ENCODE measurements around the gene NTMT1.

DNA sequence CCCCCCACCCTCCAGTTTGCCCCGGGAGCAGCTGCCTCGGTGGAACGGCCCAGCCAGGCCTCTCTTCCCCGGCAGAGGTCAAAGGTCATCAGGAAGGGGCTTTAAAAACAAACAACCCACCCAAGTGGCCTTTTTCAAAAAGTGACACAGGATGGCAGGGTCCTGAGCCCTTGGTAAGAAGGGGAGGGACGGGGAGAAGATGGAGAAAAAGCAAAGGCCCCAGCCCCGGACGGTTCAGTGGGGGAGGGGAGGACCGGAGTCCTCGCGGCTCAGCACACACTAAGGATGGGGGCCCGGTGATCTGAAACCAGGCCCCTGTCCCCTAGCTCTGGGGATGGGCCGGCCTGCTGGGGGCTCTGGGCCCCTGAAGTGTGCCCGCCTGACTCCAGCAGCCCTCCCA lies 40.6 kb downstream of the NTMT1 start:
- TF ChIP-seq TCF7 (IDR thresholded peaks at IDR 0.05; ENCODE audit: borderline replicate concordance): no peak
- no peak for TF ChIP-seq ZEB2 (IDR thresholded peaks at IDR 0.05)
- no peak for TF ChIP-seq YY1 (IDR thresholded peaks at IDR 0.05; ENCODE audit: borderline replicate concordance in 1 of 3, control insufficient read depth in 1 of 3, extremely low read depth in 1 of 3, insufficient read depth in 3 of 3, insufficient read length in 1 of 3, insufficient replicate concordance in 2 of 3, low read depth in 1 of 3, low read length in 2 of 3)
- no peak for TF ChIP-seq SPI1 (IDR thresholded peaks at IDR 0.05; ENCODE audit: borderline replicate concordance, low read depth, low read length)
- TF ChIP-seq POLR2A (conservative IDR thresholded peaks at IDR 0.05): no peak
- TF ChIP-seq JUND (IDR thresholded peaks at IDR 0.05; ENCODE audit: borderline replicate concordance, low read depth, low read length): no peak
- no peak for TF ChIP-seq JUND (tag; IDR thresholded peaks at IDR 0.05; ENCODE audit: borderline replicate concordance, low read depth, low read length)
- TF ChIP-seq HNRNPUL1 (IDR thresholded peaks at IDR 0.05; ENCODE audit: low read length): no peak
- no peak for TF ChIP-seq EP400 (IDR thresholded peaks at IDR 0.05)
- no peak for TF ChIP-seq HCFC1 (IDR thresholded peaks at IDR 0.05; ENCODE audit: low read depth, low read length)
- TF ChIP-seq, protein P1, sequence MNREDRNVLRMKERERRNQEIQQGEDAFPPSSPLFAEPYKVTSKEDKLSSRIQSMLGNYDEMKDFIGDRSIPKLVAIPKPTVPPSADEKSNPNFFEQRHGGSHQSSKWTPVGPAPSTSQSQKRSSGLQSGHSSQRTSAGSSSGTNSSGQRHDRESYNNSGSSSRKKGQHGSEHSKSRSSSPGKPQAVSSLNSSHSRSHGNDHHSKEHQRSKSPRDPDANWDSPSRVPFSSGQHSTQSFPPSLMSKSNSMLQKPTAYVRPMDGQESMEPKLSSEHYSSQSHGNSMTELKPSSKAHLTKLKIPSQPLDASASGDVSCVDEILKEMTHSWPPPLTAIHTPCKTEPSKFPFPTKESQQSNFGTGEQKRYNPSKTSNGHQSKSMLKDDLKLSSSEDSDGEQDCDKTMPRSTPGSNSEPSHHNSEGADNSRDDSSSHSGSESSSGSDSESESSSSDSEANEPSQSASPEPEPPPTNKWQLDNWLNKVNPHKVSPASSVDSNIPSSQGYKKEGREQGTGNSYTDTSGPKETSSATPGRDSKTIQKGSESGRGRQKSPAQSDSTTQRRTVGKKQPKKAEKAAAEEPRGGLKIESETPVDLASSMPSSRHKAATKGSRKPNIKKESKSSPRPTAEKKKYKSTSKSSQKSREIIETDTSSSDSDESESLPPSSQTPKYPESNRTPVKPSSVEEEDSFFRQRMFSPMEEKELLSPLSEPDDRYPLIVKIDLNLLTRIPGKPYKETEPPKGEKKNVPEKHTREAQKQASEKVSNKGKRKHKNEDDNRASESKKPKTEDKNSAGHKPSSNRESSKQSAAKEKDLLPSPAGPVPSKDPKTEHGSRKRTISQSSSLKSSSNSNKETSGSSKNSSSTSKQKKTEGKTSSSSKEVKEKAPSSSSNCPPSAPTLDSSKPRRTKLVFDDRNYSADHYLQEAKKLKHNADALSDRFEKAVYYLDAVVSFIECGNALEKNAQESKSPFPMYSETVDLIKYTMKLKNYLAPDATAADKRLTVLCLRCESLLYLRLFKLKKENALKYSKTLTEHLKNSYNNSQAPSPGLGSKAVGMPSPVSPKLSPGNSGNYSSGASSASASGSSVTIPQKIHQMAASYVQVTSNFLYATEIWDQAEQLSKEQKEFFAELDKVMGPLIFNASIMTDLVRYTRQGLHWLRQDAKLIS (CRISPR knock-in tag; IDR thresholded peaks at IDR 0.05): no peak
- no peak for TF ChIP-seq KLF16 (IDR thresholded peaks at IDR 0.05)

Data from K562 (cell line).